ENCODE measurements around the gene IMPA2.
A peak's percentile ranks its signal among the peaks of the same experiment; 100 is the strongest.
"Not testable (repeated sequence)": the region's sequence is repeated elsewhere in the genome, so short reads cannot be mapped to it uniquely, and the experiment has no call there.

The IMPA2 gene

DNA sequence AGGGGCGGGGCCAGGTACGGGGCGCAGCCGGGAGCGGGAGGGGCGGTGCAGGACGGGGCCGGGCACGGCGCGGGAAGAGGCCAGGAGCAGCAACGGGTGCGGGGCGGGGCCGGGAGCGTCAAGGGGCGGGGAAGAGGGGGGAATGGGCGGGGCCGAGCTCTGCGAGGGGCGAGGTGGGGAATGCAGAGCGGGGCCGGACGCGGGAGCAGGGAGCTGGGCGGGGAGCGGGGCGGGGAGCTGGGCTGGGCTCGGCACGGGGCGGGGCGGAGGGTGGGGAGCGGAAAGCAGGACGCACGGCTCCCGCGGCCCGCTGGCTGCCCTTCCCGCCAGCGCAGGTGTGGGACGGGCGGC, at the start of gene IMPA2:
Gene IMPA2 (plus strand): TSS at position 316 of the 351 bp plus-strand sequence. CDS start 163 bp downstream, outside the sequence.
- no peak for DNase-seq

DNA sequence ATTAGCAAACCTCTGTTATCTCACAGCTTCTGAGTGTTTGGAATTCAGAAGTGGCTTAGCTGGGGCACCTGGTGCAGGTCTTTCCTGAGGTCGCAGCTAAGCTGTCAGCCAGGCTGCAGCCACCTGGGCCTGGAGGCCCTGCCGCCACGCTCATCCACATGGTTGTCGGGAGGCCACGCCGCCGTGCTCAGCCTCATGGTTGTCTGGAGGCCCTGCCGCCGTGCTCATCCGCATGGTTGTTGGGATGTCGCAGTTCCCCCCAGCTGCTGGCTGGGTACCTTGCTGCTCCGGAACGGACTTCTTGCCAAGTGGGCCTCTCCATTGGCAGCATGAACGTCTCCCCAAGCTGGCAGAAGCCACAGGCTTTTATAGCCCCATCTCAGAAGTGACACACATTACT, 48.9 kb upstream of the IMPA2 start:
- DNase-seq, result no peak

DNA sequence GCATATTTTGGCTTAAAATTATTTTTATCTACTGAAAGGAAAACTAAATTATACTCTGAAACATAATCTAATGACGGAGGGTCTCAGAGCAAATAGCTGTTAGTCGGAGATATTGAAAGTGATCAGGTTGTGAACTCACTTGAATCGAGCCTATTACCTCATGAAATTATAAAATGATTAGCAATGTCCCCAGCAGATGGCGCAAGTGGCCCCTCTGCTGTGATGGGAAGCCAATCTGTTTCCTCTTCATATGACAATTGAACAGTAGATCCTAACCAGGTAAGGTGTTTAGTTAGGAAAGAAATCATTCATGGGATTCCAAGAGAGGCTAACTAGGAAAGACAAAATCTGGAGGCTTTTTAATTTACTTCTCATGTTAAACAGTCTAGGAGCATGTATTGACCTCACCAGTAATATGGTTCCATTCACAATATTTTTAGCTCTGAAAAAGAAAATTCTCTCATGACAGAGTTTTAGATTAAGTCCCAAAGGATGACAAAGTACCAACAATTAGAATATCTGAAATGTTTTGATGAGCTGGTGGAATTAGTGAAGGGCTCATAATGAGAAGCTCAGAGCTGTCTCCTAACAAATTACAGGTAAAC, 43.3 kb upstream of the IMPA2 start:
- peak; percentile 82 for DNase-seq

DNA sequence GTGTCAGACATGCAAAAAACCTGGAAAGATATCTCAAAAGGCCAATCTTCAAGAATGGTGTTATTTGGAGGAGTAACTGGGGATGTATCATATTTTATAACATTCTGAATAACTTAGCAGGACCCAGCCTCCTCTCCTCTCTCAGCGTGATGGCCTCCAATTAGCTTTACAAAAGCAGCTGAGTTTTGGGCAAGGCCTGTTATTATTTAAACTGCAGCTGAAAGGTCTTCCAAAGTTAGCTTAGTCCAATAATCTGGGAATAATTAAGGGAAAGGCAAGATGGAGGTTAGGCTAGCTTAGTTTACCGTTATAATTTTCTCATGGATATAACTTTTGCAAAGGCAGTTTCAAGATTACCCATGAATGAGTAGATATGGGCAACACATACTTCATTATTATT, 40.4 kb upstream of the IMPA2 start:
- DNase-seq, result no peak

DNA sequence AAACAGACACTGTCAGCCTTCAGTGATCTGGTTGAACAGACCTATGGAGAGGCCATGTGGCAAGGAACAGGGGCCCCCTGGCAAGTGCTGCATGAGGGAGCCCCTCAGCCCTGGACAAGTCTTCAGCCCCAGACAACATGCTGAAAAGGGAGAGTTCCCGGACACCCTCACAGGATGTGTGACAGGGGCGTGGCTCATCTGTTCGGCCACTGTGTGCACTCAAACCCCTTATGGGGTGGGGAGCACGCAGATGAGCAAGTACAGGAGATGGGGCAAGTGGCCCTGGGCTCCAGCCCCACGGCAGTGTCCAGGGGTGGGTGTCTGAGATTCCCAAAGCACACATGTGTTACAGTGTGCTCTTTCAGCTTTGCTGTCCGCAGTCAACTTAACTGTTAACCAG, 37.8 kb upstream of the IMPA2 start:
- no peak for DNase-seq

DNA sequence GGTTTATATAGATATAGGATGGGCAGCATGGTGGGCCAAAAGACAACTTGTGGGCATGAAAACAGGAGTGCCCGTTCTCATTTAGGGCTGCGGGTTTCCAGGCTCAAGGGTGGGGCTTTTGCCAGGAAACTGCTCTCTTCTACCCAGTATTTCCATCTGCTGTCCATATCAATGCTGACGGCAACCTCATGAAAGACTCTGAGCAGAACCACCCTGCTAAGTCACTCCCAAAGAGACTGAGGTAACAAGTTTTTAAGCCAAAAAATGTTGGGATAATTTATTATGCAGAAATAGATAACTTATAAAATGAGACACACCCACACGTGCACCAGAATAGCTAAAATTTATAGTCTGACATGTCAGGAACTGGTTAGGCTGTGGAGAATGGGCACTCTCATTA, 37.1 kb upstream of the IMPA2 start:
- DNase-seq, result no peak

DNA sequence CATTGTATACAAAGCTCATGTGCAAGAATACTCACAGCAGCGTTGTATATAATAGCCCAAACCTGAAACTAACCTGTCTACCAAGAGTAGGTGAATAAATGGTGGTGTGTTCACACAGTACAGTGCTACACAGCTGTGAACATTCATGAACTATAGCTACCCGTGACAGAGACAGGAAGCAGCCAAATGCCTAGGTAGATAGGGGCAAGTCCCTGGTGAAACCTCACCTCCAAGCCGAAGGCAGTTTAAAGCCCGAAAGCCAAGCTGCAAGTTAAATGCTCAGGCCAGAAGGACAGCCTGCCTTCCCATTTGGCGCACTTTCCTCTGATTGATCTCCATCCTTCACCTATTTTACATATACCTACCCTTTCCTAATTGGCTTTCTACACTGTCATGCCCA, 36.5 kb upstream of the IMPA2 start:
- no peak for DNase-seq

DNA sequence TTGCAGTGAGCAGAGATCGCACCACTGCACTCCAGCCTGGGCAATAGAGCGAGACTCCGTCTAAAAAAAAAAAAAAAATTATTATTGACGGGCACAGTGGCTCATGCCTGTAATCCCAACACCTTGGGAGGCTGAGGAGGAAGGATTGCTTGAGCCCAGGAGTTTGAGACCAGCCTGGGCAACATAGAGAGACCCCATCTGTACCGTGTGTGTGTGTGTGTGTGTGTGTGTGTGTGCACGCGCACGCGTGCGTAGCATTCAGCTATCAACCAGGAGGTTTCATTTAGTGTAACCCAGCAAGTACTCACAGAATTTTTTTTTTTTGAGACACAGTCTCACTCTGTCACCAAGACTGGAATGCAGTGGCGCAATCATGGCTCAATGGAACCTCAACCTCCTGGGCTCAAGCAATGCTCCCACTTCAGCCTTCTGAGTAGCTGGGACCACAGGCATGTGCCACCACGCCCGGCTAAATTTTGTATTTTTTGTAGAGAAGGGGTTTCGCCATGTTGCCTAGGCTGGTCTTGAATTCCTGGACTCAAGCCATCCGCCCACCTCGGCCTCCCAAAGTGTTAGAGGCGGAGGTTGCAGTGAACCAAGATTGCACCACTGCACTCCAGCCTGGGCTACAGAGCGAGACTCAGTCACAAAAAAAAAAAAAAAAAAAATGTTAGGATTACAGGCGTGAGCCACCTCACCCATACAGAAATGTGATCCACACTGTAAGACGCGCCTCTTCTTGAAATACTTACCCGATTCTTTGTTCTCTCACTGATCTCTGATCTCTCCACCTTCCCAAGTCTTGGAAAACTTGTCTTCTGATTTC, 35.3 kb upstream of the IMPA2 start:
- DNase-seq, result not testable (repeated sequence)

DNA sequence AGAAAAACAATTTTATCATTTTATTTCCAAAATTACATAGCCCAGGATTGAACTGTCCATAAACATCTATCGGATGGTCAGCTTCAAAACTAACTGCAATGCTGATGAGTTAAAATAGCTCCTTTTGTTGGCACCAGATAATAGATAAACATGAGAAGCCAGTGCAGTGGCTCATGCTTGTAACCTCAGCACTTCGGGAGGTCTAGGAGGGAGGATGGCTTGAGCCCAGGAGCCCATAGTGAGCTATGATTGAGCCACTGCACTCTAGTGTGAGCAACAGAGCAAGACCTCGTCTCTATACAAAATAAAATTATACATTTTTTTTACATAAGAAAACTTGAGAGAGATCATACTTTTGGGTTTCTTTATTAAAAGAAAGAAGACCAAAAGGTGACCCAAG, 34.6 kb upstream of the IMPA2 start:
- DNase-seq, result peak; percentile 52

DNA sequence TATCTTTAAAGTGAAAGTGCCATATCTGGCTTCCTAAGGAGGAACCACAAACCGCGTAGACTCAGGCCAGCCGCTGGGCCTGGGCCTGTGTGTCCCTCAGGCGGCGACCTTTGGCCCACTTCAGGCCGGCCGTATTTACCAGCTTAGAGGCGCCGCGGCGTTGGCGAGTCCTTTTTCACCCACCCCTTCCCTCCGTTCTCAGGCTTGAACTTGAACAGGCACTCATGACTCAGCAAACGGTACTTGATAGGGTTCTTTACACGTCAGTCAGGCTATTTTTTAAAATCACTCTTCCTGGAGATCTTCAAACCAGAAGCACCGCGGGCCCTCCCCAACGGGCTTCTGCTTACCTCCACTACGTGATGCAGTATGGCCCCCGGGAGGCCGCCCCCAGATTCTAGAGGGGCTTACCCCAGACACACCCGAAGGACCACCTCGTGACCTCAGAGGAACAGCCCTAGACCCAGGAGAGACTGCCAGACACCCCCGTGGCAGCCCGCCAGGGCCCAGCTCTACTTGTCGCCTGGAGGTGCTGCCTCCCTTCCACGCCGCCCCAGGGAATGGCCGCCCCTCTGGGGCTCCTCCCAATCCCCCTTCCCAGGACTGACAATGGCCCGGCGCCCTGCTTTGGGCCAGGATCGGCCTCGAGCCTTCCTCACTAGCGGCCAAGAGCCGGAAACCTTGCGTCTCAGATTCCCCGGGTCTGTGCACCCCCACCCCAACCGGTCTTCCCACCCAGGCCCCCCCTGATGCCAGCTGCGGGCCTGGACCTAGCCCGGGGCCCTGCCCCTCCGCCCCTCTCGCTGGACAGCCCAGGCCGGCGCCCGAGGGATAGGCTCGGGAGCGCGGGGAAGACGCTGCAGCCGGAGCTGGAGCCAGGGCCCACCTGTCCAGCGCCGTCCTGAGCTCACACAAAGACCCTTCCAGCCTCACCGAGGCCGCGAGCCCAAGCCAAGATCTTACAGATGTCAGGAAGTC, 33.8 kb upstream of the IMPA2 start:
- peak; percentile 88 for DNase-seq

DNA sequence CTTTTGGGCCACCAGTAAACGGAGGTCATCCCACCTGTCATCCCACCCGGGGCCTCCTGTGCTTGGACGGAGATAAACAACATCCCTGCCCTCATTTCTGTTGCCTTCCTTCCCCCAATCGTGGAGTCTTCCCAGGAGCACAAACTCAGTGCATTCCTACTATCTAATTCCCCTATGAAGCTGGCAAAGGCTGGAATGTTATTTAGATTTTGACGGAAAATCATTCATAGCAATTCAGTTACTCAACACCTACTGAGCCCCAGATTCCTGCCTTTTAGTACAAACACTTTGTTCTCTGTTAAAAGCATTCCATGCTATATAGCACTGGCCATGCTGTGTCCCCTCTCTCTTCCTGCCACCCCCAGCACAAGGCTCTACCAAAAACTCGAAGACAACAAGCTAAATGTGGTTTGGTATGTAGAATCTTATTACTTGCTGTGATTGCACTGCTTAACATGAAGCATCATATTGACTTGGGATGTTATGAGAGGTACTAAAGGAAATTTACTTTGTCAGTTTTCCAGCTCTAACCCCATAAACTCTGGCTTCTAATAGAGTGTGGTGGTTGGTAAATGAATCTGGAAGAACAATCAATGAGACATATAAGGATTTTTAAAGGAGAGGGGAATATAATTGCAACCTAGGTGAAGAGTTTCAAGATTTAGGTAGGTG, 32.3 kb upstream of the IMPA2 start:
- no peak for DNase-seq

DNA sequence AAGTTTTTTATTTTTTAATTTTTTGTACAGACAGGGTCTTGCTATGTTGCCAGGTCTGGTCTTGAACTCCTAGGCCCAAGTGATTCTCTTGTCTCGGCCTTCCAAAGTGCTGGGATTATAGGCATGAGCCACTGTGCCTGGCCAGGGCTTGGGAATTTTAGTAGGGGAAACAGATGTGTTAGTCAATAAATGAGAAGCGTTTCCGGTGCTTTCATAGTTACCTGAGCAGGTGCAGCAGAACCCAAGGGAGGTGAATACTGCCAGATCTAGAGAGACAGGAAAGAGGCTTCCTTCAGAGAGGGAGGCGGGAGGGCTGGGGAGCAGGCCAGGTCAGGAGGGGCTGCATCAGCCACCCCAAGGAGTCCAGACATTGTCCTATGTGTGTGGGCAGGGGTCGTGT, 30.5 kb upstream of the IMPA2 start:
- no peak for DNase-seq

DNA sequence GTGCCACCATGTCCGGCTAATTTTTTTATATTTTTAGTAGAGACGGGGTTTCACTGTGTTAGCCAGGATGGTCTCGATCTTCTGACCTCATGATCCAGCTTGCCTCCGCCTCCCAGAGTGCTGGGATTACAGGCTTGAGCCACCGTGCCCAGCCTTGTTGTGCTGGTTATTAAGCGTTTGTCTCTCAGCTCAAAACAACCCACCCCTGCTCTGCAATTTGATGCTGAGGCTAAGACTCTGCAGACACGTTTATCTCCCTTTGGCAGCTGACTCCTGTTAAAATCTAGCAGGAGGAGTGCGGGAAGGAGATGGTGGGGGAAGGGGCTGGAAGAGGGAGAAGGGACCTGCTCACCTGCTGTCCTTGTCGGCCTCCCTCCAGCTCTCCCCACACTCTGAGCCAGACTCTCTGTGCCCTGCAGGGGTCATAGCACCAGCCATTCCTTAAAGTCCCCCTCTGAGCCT, 29.9 kb upstream of the IMPA2 start:
- no peak for DNase-seq

DNA sequence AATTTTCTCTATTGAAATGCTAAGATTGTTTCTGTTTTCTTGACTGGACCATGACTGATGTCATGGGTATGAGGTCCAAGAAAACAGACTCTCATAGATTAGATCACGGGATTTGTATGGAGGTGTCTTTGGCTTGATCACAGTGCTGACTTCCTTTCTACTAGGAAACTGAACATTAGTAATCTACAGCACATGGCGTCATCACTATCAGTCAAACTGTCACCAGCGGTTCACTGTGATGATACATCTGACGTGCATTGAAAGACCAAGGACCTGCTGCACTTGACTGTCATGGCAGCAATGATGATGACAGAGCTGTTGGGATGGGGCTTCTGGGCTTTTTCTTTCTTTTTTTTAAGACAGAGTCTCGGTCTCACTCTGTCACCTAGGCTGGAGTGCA, 28.2 kb upstream of the IMPA2 start:
- no peak for DNase-seq

DNA sequence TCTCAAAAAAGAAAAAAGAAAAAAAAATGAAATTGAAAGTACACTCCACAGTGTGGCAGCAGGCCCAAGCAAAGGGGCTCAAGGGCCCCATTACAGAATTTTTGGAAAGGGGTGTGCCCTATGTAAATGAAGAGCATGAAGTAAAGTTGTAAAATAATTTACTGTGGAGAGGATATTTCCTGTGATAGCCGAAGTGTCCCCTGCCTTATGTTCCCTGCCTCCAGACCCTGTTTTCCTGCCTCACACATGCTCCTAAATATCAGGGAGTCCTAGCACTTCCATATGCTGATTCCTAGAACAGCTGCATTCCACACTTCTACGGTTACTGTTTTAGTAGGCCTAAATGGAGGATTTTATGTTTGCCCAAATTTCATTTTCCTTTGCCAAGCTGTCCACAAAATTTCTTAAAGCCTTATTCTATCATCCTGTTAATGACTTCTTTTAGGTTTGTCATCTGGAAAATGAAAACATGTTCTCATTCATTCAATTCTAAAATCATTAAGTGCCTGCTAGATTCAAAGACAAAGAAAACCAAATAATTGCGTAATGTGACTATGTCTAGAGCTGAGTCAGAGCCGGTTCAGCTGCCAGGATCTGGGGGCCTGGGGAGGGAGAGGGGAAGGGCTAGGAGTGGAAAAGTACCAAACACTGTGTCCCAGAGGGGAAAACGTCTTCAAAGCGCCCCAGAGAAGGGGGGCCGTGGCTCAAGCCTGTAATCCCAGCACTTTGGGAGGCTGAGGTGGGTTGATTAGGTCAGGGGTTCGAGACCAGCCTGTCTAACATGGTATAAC, 25.9 kb upstream of the IMPA2 start:
- DNase-seq, result no peak

DNA sequence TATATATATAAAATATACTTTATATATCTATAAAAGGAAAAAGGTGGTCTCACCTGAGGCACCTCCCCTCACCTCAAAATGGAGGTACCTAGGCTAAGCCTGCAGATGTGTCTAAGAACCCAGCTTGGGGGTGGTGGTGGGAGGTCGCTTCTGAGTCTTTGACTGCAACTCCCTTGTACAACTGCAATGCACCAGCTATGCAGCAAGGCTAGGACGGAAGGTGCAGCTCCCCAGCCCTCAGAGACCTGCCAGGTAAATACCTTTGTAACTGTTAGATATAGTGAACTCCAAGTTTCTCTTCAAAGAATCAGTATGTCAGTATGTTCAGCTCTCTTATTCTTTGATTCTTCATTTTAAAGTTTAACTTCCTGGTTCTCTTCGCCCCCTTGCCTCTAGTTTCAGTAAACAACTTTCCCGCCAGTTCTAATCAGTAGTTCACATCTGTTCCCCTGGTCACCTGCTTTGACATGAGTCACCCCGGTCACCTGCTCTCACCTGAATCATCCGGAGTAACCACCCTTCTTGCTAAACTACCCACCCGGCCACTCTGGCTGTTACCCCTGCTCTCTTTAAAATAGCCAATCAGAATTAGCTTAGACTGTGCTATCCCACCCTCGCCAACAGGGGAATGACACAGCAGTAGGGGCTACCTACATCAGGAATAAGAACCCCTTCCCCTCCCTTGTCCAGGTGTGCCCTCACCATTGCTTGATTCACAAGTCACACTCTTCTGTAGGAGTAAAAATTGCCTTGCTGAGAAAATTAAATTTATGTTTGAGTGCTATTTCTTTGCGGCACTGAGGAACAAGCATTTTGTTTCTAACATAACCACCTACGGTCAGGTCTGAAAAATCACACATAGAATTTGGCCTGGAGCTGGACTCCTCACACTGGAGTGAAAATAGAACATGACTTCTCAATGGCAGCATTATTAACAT, 24.7 kb upstream of the IMPA2 start:
- no peak for DNase-seq

DNA sequence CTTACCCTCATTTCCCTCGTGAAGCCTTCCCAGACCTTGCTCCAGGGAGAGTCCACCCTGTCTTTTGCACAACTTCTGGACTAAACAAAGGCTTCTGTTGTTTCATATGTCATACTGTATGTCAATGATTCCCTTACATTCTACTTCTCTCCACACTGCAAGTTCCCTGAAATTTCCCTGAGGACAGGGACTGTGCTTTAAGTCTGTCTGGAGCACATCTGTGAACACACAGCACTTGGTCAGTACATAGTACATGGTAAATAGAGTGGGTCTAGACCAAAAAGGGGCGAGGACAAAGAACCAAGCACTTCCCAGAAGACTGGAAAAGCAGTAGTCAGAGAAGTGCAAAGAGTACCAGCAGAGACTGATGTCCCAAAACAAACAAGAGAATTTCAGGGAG, 23.7 kb upstream of the IMPA2 start:
- no peak for DNase-seq

DNA sequence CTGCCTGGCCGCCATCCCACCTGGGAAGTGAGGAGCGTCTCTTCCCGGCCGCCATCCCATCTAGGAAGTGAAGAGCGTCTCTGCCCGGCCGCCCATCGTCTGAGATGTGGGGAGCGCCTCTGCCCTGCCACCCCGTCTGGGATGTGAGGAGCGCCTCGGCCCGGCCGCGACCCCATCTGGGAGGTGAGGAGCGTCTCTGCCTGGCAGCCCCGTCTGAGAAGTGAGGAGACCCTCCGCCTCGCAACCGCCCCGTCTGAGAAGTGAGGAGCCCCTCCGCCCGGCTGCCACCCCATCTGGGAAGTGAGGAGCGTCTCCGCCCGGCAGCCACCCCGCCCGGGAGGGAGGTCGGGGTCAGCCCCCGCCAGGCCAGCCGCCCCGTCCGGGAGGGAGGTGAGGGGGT, 21.7 kb upstream of the IMPA2 start:
- not testable (repeated sequence) for DNase-seq

DNA sequence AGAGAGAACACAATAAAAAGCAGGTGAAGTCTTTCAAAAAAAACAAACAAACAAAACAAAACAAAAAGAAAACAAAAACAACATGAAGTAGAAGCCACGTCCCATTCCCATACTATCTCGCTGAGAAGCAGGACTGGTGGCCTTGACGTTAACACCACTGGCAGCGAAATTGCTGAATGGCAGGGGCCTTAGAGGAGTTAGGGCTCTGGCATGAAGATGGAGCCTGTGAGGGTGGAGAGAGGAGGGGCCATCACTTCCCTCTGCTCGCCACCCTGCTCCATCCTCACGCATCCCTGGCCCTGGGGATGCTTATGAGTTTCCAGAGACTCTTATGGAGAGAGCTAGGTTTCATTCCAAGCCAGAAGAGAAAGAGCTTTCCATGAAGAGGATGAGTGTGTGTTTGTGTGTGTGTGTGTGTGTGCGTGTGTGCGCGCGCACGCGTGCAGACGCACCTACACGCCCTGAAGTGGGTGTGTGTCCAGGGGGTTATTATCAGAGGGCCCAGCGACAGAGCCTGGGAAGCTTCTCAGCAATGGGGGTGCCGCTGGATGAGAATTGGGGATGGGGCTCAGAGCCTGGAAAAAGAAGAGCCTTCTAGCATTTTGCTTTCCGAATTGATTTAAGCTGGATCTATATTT, 20.4 kb upstream of the IMPA2 start:
- no peak for DNase-seq

DNA sequence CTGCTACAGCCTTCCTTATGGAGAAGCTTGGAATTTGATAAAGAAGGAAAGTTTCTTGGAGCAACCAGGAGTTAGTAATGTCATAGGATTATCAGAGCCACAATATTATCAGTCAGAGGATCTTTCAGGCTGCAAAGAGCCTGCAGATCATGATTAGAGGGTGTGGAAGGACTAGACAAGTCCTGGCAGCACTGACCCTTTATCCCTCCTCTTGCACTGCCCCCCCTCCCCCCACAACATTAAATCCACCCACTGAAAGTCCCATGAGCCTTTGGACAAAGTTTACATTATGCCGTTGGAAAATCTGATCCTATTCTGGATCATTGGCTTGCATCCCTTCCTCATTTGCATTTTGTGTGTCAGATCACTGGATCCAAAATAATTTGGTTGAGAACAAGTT, 18.7 kb upstream of the IMPA2 start:
- DNase-seq, result no peak

Measured in kidney glomerular epithelial cell (primary cell).